Measurements from ENCODE around the gene SLC6A5. TPM values are rescaled to one million over a fixed set of nuclear protein-coding genes. Genes with fewer than 3 reads are reported as not detected.

The SLC6A5 gene
- total RNA-seq, 1 donor = not detected

DNA sequence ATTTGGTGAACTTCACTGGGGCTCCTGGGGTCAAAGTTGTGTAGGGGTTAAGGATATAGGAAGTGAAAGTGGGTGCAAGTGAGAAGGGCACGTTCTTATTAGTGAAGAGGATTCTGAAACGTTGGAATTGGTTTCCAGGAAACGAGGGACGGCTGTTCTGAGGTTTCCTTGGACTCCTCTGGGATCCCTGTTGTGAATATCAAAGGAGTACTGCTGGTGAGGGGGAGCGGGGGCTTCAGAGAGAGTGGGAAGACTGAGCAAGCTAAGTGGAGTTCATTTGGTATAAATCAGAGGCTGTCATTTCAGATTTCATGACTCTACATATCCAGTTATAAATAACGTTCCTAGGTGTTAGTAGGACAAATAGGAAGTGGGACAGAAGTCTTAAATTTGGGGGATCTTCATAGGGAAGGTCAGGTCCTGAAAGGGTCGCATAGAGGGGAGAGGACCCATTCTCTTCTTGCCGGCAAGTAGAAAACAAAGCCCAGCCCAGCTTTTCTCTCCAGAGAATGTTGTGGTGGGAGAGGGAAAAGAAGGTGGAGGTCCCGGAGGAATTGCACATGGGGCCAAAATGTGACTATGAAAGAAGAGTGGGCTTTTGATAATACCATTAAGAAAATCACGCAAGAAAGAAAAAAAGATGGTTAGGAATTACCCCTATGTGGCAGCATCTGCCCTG is 68.9 kb downstream of the SLC6A5 start:
- DNase-seq (ENCODE audit: low read depth) = no peak
- TF ChIP-seq, protein P1, sequence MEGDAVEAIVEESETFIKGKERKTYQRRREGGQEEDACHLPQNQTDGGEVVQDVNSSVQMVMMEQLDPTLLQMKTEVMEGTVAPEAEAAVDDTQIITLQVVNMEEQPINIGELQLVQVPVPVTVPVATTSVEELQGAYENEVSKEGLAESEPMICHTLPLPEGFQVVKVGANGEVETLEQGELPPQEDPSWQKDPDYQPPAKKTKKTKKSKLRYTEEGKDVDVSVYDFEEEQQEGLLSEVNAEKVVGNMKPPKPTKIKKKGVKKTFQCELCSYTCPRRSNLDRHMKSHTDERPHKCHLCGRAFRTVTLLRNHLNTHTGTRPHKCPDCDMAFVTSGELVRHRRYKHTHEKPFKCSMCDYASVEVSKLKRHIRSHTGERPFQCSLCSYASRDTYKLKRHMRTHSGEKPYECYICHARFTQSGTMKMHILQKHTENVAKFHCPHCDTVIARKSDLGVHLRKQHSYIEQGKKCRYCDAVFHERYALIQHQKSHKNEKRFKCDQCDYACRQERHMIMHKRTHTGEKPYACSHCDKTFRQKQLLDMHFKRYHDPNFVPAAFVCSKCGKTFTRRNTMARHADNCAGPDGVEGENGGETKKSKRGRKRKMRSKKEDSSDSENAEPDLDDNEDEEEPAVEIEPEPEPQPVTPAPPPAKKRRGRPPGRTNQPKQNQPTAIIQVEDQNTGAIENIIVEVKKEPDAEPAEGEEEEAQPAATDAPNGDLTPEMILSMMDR (IDR thresholded peaks at IDR 0.05; ENCODE audit: insufficient read depth, low read depth, low read length) = no peak
- H3K4me3 ChIP-seq (ENCODE audit: low read depth, low read length) = no peak overlapping the region

DNA sequence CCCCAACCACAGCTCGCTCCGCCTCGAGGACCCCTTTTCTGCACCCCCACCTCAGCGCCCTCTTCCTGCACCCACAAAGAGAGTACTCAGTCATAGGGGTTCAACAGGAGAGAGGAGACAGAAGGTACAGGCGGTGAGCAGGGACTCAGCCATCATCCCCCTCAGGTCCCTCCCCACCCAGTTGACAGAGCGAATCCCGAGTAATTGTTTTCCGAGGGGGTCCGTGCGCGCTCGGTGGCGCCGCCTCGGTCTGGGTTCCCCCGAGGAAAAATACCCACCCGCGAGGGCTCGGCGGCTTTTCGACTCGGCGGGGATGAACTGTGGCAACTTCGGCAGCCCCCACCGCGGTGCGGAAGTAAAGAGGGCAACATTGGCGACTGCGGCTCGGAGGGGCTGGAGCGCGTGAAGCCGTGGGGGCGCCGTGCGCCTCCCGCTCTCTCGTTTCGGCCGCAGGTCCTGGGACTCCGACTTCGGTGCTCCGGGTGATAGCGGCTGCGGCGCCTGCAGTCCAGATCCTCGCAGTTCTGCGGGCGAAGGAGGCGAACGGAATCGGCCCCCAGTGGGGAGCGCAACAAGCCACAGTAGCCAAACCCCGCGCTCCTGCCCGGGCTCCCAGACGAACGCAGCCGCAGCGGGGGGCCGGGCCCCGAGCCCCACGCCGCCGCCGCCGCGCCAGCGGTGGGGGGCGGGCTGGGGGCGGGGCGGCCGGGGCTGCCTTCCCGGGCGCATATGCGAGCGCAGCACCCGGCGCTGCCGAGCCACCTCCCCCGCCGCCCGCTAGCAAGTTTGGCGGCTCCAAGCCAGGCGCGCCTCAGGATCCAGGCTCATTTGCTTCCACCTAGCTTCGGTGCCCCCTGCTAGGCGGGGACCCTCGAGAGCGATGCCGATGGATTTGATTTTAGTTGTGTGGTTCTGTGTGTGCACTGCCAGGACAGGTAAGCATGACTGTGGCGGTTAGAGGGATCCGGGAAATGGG is 69.7 kb downstream of the SLC6A5 start, which contains the start of gene NELL1:
Gene NELL1, plus strand, starts transcription at position 743 of the 976 bp plus-strand sequence.
- TF ChIP-seq, protein P1 (IDR thresholded peaks at IDR 0.05; ENCODE audit: insufficient read depth, low read depth, low read length) = no peak
- DNase-seq (ENCODE audit: low read depth) = no peak
- H3K4me3 ChIP-seq (ENCODE audit: low read depth, low read length) = no peak within 1 kb of the TSS

DNA sequence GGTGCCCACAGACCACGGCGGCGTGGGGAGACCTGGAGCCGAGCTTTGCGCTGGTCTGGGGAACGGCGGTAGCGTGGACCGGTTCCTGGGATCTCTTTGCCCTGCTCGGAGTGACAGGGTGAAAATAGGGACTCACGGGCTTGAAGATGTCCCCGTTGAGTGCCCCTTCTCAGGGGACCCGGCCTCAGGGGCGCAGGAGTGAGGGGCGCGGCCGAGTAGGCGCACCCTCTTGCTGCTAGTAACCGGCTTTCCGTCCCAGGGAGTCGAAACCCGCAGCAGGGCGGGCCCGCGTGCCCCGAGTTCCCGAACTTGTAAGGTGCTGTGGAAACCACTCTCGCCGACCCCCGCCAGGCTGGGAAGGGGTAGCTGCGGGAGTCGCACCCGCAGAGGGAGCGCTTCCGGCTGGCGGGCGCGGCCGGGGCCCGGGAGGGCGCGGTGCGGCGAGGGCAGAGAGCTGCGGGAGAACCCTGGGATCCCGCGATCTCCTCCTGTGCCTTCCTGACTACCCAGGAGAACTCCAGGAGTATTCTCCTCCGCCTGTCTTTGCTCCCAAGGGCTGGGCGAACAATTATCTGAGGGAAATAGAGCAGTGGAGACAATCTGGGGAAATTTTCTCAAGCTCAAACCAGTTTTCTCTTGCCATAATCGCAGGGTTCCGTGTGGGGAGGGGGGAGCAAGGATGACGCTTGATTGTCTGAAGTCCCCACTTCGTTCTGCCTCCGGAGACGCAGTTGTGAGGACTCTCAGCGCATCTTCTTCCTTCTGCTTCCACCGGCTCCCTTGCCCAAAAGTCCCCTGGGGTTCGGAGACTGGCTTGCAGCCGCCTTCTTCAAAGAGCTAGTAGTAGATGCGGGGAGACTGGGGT is 70.6 kb downstream of the SLC6A5 start:
- TF ChIP-seq, protein P1 (IDR thresholded peaks at IDR 0.05; ENCODE audit: insufficient read depth, low read depth, low read length) = no peak
- no peak for DNase-seq (ENCODE audit: low read depth)
- no peak overlapping the region for H3K4me3 ChIP-seq (ENCODE audit: low read depth, low read length)

DNA sequence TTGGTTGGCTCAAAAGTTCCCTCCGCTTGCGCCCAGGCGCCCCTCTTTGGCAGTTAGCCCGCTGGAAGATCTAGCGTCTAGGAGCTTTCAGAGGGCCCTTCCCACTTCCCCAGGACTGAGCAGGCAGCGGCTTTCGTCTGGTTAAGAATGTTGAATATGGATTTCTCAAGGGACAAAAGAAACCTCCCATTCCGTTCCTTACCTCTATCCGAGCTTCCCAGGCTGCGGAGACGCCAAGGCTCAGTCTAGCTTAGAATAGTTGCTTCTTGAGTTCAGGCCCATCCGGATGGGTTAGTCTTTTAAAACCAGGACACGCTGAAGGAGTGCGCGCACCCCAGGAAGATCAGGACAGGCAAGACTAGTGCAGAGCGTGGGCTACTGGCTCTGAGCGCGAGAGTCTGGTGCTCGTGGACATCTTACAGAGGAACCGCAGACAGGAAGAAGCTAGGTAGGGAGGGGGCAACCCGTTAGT is 71.6 kb downstream of the SLC6A5 start:
- DNase-seq (ENCODE audit: low read depth) = no peak
- TF ChIP-seq, protein P1 (IDR thresholded peaks at IDR 0.05; ENCODE audit: insufficient read depth, low read depth, low read length) = no peak
- no peak overlapping the region for H3K4me3 ChIP-seq (ENCODE audit: low read depth, low read length)

DNA sequence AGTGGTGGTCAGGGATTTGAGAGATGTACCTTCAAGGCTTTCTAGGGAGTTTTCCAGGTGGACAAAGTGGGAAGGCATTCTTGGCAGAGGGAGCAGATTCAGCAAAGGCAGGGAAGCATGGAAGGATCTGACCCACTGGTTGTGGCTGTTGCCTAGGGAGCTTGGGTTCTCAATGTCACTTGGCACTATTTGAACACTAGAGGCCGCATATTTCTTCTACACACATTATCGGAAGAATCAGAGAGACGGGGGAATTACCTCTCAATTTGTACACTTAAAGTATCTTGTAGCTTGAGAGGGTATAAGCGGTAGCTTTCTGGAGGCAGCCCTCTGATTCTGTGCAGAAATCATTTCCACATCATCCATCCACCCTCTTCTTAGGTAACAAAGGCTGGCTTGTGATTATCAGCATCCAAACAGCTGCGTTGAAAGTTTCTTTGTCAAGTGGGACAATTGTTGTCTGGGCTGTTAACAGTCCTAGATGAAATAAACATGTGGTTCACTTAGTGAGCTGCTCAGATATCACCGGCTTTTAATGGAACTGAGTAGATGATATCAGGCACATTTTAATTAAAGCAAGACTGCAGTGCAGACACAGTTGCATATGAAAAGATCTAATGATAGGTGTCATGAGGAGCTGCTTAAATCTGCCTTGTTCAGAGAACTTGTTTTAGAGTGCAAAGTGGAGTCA is 72.6 kb downstream of the SLC6A5 start:
- TF ChIP-seq, protein P1 (IDR thresholded peaks at IDR 0.05; ENCODE audit: insufficient read depth, low read depth, low read length) = no peak
- no peak for DNase-seq (ENCODE audit: low read depth)
- no peak overlapping the region for H3K4me3 ChIP-seq (ENCODE audit: low read depth, low read length)

DNA sequence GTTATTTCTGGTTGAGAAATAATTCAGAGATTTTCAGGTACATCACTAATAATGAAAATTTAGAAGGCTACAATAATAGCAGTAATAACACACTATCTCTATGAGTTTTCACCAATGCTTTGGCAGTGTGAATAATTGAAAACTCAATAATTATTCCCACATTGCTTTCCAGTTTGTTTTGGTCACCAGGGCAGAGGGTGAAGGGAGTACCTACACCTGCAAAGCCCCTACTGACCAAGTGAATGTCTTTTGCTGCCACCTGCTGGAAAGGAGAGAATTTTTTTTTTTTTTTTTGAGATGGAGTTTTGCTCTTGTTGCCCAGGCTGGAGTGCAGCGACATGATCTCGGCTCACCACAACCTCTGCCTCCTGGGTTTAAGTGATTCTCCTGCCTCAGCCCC is 73.2 kb downstream of the SLC6A5 start:
- DNase-seq (ENCODE audit: low read depth) = no peak
- H3K4me3 ChIP-seq (ENCODE audit: low read depth, low read length) = no peak overlapping the region
- TF ChIP-seq, protein P1 (IDR thresholded peaks at IDR 0.05; ENCODE audit: insufficient read depth, low read depth, low read length) = peak; percentile 27

Data from fibroblast of villous mesenchyme (primary cell).